GM21619 (cell line): Measurements from ENCODE around the gene MRPL50.

ENCODE experiments used
- ATAC-seq: cut with Tn5 transposase; IDR thresholded peaks from one replicate; pipeline ENCODE4 v1.9.1; 2021; ENCODE audit not compliant: unreplicated experiment

MRPL50 gene

GRCh38 chr9:101342595-101342994, 55.8 kb downstream of the MRPL50 start:
- no peak for ATAC-seq

- no peak for ATAC-seq
These were observed 56.5 kb downstream of the MRPL50 start for GRCh38 chr9:101341958-101342357.
